ENCODE measurements around the gene DLGAP1. TPM values are rescaled to one million over a fixed set of nuclear protein-coding genes. Genes with fewer than 3 reads are reported as not detected.

DLGAP1 gene
- total and polyA plus RNA-seq, 2 donors (not counting 1 experiment from before 2014, with no cell fraction given): 0.07 to 0.61 TPM

DNA sequence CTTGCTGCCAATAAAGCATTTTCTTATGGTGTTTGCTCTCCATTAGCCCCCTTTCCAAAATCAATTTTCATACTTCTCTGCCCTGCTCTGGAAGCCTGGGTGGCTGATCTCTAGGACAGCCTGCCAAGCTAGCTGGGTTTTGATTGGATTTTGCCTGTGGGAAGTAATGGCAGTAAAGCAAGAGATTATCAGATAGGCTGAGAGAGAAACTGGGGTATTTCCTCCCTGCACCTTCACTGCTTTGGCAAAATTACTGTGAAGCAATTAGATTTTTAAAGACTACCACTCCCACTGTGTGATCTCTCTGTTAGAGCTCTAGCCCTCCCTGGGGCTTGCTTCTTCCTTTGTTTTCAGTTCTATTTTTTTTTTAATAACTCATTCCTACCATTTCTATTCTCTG lies 223.8 kb downstream of the DLGAP1 start:
- Mint-ChIP-seq H3K4me3 (no peak overlapping the region), H3K9me3 (ENCODE audit: insufficient read depth) (no peaks in the 10 kb centered on the region), H3K27me3 (no peaks in the 10 kb centered on the region), H3K27ac (no peak overlapping the region), H3K4me1 (no peaks in the 10 kb centered on the region)
- ChIA-PET POLR2A (no interaction called here), CTCF (no interaction called here)
- no peaks in the 10 kb centered on the region for H3K79me2 ChIP-seq (ENCODE audit: control insufficient read depth, insufficient read depth, low read length)
- H2AFZ ChIP-seq (ENCODE audit: insufficient read depth, low read depth, low read length, poor library complexity, severe bottlenecking): no peak overlapping the region
- no peak for ATAC-seq (ENCODE audit: low read depth)
- no peaks in the 10 kb centered on the region for H3K4me1 ChIP-seq (ENCODE audit: control insufficient read depth in 2 of 2, insufficient read depth in 2 of 2, low read length in 2 of 2)
- H3K4me2 ChIP-seq (replicated peaks; ENCODE audit: low read depth, low read length, poor library complexity, severe bottlenecking): no peak overlapping the region
- no peak overlapping the region for H3K27ac ChIP-seq (ENCODE audit: low read length in 2 of 2)
- H3K36me3 ChIP-seq (replicated peaks in 1 of 2; ENCODE audit: control extremely low read depth in 1 of 2, control insufficient read depth in 1 of 2, extremely low read depth in 1 of 2, insufficient read depth in 2 of 2, low read length in 1 of 2): no peaks in the 10 kb centered on the region
- intact Hi-C loops (cut with micrococcal nuclease): no loop called here
- H4K20me1 ChIP-seq (ENCODE audit: control insufficient read depth, insufficient read depth, low read length, poor library complexity, severe bottlenecking): no peaks in the 10 kb centered on the region
- no peaks in the 10 kb centered on the region for H3K27me3 ChIP-seq (replicated peaks in 1 of 4; ENCODE audit: control extremely low read depth in 1 of 4, control insufficient read depth in 3 of 4, insufficient read depth in 4 of 4, low read length in 3 of 4)
- H3K9ac ChIP-seq (ENCODE audit: low read length): no peak overlapping the region
- H3K9me3 ChIP-seq (ENCODE audit: control extremely low read depth in 1 of 3, control insufficient read depth in 2 of 3, insufficient read depth in 1 of 3, low read length in 2 of 3): no peaks in the 10 kb centered on the region
- no peak for DNase-seq
- no peak overlapping the region for H3K4me3 ChIP-seq (ENCODE audit: control extremely low read depth in 1 of 5, extremely low read depth in 1 of 5, insufficient read depth in 1 of 5, low read depth in 2 of 5, low read length in 4 of 5)
- TF ChIP-seq EZH2 (IDR thresholded peaks at IDR 0.05; ENCODE audit: borderline replicate concordance, insufficient read depth, low read depth, low read length, poor library complexity, severe bottlenecking): no peak
- TF ChIP-seq, protein P1, sequence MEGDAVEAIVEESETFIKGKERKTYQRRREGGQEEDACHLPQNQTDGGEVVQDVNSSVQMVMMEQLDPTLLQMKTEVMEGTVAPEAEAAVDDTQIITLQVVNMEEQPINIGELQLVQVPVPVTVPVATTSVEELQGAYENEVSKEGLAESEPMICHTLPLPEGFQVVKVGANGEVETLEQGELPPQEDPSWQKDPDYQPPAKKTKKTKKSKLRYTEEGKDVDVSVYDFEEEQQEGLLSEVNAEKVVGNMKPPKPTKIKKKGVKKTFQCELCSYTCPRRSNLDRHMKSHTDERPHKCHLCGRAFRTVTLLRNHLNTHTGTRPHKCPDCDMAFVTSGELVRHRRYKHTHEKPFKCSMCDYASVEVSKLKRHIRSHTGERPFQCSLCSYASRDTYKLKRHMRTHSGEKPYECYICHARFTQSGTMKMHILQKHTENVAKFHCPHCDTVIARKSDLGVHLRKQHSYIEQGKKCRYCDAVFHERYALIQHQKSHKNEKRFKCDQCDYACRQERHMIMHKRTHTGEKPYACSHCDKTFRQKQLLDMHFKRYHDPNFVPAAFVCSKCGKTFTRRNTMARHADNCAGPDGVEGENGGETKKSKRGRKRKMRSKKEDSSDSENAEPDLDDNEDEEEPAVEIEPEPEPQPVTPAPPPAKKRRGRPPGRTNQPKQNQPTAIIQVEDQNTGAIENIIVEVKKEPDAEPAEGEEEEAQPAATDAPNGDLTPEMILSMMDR (IDR thresholded peaks at IDR 0.05): no peak

DNA sequence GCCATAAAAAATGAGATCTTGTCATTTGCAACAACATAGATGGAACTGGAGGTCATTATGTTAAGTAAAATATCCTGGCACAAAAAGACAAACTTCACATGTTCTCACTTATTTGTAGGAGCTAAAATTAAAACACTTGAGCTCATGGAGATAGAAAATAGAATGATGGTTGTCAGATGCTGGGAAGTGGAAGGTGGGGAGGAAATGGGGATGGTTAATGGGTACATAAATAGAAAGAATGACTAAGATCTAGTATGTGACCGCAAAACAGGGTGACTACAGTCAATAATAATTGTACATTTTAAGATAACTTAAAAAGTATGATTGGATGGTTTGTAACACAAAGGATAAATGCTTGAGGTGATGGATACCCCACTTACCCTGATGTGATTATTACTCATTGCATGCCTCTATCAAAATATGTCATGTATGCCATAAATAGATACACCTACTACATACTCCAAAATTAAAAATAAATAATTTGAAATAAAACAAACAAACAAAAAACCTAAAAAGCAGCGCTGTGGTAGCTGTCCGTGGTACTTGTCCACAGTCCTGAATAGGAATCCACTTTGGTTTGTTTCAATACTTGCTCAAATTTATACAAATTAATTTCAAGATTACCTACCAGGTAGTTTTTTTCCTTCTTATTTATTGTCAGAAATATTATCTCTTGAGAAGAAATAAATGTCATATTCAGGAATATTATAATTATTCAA lies 224.5 kb downstream of the DLGAP1 start:
- Histone ChIP-seq H3K9me3 (ENCODE audit: control extremely low read depth in 1 of 3, control insufficient read depth in 2 of 3, insufficient read depth in 1 of 3, low read length in 2 of 3) (no peaks in the 10 kb centered on the region), H3K27ac (ENCODE audit: low read length in 2 of 2) (no peak overlapping the region), H3K4me1 (ENCODE audit: control insufficient read depth in 2 of 2, insufficient read depth in 2 of 2, low read length in 2 of 2) (no peaks in the 10 kb centered on the region), H3K4me2 (replicated peaks; ENCODE audit: low read depth, low read length, poor library complexity, severe bottlenecking) (no peak overlapping the region), H3K79me2 (ENCODE audit: control insufficient read depth, insufficient read depth, low read length) (no peaks in the 10 kb centered on the region), H3K27me3 (replicated peaks in 1 of 4; ENCODE audit: control extremely low read depth in 1 of 4, control insufficient read depth in 3 of 4, insufficient read depth in 4 of 4, low read length in 3 of 4) (no peaks in the 10 kb centered on the region), H4K20me1 (ENCODE audit: control insufficient read depth, insufficient read depth, low read length, poor library complexity, severe bottlenecking) (no peaks in the 10 kb centered on the region), H2AFZ (ENCODE audit: insufficient read depth, low read depth, low read length, poor library complexity, severe bottlenecking) (no peak overlapping the region), H3K36me3 (replicated peaks in 1 of 2; ENCODE audit: control extremely low read depth in 1 of 2, control insufficient read depth in 1 of 2, extremely low read depth in 1 of 2, insufficient read depth in 2 of 2, low read length in 1 of 2) (no peaks in the 10 kb centered on the region), H3K9ac (ENCODE audit: low read length) (no peak overlapping the region), H3K4me3 (ENCODE audit: control extremely low read depth in 1 of 5, extremely low read depth in 1 of 5, insufficient read depth in 1 of 5, low read depth in 2 of 5, low read length in 4 of 5) (no peak overlapping the region)
- WGBS (ENCODE audit: insufficient coverage): no CpG with 5 or more reads among the region's 3 CpGs
- DNase-seq (no peak), ATAC-seq (ENCODE audit: low read depth) (no peak)
- TF ChIP-seq, protein P1 (IDR thresholded peaks at IDR 0.05): no peak
- no peak for TF ChIP-seq EZH2 (IDR thresholded peaks at IDR 0.05; ENCODE audit: borderline replicate concordance, insufficient read depth, low read depth, low read length, poor library complexity, severe bottlenecking)
- CTCF ChIA-PET: no interaction called here
- H3K27me3 Mint-ChIP-seq: no peaks in the 10 kb centered on the region
- no peak overlapping the region for H3K27ac Mint-ChIP-seq
- H3K4me3 Mint-ChIP-seq: no peak overlapping the region
- no peaks in the 10 kb centered on the region for H3K4me1 Mint-ChIP-seq
- POLR2A ChIA-PET: no interaction called here
- intact Hi-C loops (cut with micrococcal nuclease): no loop called here
- H3K9me3 Mint-ChIP-seq (ENCODE audit: insufficient read depth): no peaks in the 10 kb centered on the region
